Measurements from ENCODE around the gene HNF4A.
A peak's percentile ranks its signal among the peaks of the same experiment; 100 is the strongest.

The HNF4A gene

DNA sequence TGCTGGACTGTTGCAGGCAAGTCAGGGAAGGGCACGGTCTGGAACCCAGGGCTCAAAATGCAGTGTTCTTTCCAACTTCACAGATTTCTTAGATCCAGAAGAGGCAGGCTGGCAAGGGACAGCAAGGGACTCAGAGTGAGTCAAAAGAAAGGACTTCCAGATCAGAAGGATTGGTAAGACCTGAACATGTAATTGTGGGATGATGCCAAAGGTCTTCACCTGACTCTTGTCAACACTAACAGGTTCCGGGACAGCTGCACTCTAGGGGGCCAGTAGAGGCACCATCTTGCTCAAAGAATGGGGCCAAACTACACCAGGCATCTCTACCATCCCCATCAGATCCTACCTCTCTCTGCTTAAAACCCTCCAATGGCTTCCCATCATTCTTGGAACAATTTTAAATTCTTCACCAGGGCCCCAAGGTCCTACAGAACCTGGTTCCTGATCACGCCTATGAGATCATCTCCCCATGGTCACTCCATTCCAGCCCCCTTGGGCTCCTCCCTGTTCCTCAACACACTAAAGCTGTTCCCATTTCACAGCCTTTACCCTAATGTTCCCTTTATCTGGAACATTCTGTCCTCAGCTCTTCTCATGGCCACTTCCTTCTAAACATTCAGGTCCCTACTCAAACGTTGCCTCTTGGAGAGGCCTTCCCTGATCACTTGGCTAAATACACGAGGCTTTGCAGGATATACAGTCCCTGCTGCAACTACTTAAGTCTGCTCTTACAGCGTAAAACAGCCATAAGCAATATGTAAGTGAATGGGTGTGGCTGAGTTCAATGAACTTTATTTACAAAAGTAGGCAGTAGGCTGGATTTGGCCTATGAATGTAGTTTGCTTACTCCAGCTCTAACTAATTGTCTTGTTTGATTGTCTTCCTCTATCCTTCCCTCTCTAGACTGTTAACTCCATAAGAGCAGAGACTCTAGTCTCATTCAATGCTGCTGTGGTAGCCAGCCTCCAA lies 90.5 kb downstream of the HNF4A start:
- Histone ChIP-seq H3K4me1 (ENCODE audit: control insufficient read depth in 1 of 2, insufficient read depth in 2 of 2, low read length in 2 of 2) (no peaks in the 10 kb centered on the region), H3K4me3 (ENCODE audit: low read depth in 1 of 2, low read length in 2 of 2) (no peak overlapping the region), H3K36me3 (ENCODE audit: control insufficient read depth in 1 of 2, insufficient read depth in 2 of 2, low read length in 2 of 2) (no peaks in the 10 kb centered on the region), H3K27me3 (ENCODE audit: low read depth, low read length) (no peaks in the 10 kb centered on the region), H3K27ac (ENCODE audit: low read length) (peak overlapping the region; percentile 49), H3K9me3 (ENCODE audit: control insufficient read depth in 1 of 2, low read length in 2 of 2) (peaks cover 0 to 6% of the 10 kb centered on the region in 2 donors)

DNA sequence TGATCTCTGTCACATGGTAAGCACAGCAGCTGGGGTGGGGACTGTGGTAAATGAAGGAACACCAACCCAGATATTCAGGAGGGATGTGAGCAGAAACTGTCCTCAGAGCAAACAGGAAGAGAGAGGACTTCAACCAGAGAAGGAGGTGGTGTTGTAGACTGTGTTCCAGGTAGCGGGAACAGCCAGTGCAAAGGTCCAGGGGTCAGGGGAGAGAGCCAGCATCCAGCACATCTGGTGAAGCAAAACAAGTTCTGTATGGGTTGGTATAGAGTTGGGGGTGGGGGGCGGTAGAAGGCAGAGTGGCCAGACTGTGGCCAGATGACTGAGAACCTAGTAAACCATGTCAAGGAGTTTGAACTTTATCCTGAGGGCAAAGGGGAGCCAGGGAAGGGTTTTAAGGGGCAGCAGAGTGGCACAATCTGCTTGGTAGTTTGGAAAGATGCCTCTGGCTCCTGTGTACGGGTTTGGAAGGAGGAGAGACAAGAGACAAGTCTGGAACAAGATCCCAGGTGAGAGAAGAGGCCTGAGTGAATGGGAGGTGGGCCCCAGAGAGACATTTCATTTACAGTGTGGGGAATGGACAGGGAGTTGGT lies 92.4 kb downstream of the HNF4A start:
- Histone ChIP-seq H3K9me3 (ENCODE audit: control insufficient read depth in 1 of 2, low read length in 2 of 2) (peaks cover 0 to 6% of the 10 kb centered on the region in 2 donors), H3K27me3 (ENCODE audit: low read depth, low read length) (no peaks in the 10 kb centered on the region), H3K27ac (ENCODE audit: low read length) (no peak overlapping the region), H3K4me1 (ENCODE audit: control insufficient read depth in 1 of 2, insufficient read depth in 2 of 2, low read length in 2 of 2) (no peaks in the 10 kb centered on the region), H3K36me3 (ENCODE audit: control insufficient read depth in 1 of 2, insufficient read depth in 2 of 2, low read length in 2 of 2) (no peaks in the 10 kb centered on the region), H3K4me3 (ENCODE audit: low read depth in 1 of 2, low read length in 2 of 2) (no peak overlapping the region)

DNA sequence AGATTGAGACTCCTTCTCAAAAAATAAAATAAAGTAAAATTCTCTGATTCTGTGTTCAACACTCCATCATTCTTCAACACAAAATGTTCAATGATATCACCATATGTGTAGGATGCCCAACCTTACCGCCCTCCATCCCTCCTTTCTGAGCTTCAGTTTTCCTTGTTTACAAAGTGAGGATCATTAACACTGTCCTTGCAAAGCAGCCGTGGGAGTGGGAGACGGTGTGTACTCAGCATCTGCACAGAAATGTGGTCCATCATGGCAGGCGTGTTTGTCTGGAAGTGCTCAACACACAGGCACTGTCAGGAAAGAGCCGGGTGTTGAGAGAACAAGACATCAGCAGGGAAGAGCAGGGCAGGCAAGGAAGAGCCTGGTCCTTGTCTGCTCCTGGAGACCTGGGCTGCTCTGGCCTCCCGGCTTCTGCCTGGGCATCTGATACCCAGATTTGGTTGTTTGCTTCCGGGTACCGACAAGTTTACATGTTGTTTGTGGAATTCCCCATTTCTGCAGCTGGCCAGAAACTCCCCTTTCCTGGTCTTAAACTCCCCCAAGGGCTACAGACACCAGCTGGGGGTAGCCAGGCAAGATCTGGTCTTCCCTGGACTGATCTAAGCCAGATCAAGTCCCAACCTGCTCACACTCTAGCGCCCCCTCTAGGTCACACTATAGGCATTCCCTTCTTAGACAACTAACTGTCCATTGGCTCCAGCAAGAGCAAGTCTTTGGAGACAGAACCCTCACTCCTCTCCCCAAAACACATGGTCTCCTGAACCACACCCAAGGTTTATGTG lies 93.5 kb downstream of the HNF4A start:
- Histone ChIP-seq H3K27me3 (ENCODE audit: low read depth, low read length) (no peaks in the 10 kb centered on the region), H3K4me1 (ENCODE audit: control insufficient read depth in 1 of 2, insufficient read depth in 2 of 2, low read length in 2 of 2) (no peaks in the 10 kb centered on the region), H3K9me3 (ENCODE audit: control insufficient read depth in 1 of 2, low read length in 2 of 2) (peaks cover 0 to 6% of the 10 kb centered on the region in 2 donors), H3K36me3 (ENCODE audit: control insufficient read depth in 1 of 2, insufficient read depth in 2 of 2, low read length in 2 of 2) (no peaks in the 10 kb centered on the region), H3K4me3 (ENCODE audit: low read depth in 1 of 2, low read length in 2 of 2) (no peak overlapping the region), H3K27ac (ENCODE audit: low read length) (no peak overlapping the region)

DNA sequence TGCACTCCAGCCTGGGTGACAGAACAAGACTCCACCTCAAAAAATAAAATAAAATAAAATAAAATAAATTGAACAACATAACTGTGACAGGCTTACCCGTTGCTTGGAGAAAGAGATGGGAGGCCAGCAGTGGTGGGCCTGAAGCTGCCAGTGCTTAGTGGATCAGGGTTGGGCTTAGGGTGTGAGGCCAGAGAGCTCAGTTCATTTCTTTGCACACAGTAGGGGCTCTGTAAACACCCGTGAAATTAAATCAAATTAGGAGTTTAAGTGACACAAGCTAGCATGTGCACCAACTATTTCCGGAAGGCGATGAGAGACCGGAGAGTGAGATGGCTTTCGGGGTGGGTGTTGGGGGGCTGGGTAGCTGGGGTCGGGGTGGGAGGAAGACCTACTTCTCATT lies 94.4 kb downstream of the HNF4A start:
- Histone ChIP-seq H3K27me3 (ENCODE audit: low read depth, low read length) (no peaks in the 10 kb centered on the region), H3K27ac (ENCODE audit: low read length) (no peak overlapping the region), H3K9me3 (ENCODE audit: control insufficient read depth in 1 of 2, low read length in 2 of 2) (peaks cover 0 to 6% of the 10 kb centered on the region in 2 donors), H3K4me3 (ENCODE audit: low read depth in 1 of 2, low read length in 2 of 2) (no peak overlapping the region), H3K4me1 (ENCODE audit: control insufficient read depth in 1 of 2, insufficient read depth in 2 of 2, low read length in 2 of 2) (no peaks in the 10 kb centered on the region), H3K36me3 (ENCODE audit: control insufficient read depth in 1 of 2, insufficient read depth in 2 of 2, low read length in 2 of 2) (no peaks in the 10 kb centered on the region)

- Histone ChIP-seq H3K27me3 (ENCODE audit: low read depth, low read length) (no peaks in the 10 kb centered on the region), H3K4me3 (ENCODE audit: low read depth in 1 of 2, low read length in 2 of 2) (no peak overlapping the region), H3K4me1 (ENCODE audit: control insufficient read depth in 1 of 2, insufficient read depth in 2 of 2, low read length in 2 of 2) (no peaks in the 10 kb centered on the region), H3K36me3 (ENCODE audit: control insufficient read depth in 1 of 2, insufficient read depth in 2 of 2, low read length in 2 of 2) (no peaks in the 10 kb centered on the region), H3K9me3 (ENCODE audit: control insufficient read depth in 1 of 2, low read length in 2 of 2) (peaks cover 0 to 6% of the 10 kb centered on the region in 2 donors), H3K27ac (ENCODE audit: low read length) (no peak overlapping the region)
Measured at GRCh38 chr20:44450281-44450889, 94.9 kb downstream of the HNF4A start.

- no peaks in the 10 kb centered on the region for H3K4me1 ChIP-seq (ENCODE audit: control insufficient read depth in 1 of 2, insufficient read depth in 2 of 2, low read length in 2 of 2)
- peaks cover 0 to 6% of the 10 kb centered on the region in 2 donors for H3K9me3 ChIP-seq (ENCODE audit: control insufficient read depth in 1 of 2, low read length in 2 of 2)
- H3K36me3 ChIP-seq (ENCODE audit: control insufficient read depth in 1 of 2, insufficient read depth in 2 of 2, low read length in 2 of 2), result no peaks in the 10 kb centered on the region
- no peak overlapping the region for H3K4me3 ChIP-seq (ENCODE audit: low read depth in 1 of 2, low read length in 2 of 2)
- H3K27ac ChIP-seq (ENCODE audit: low read length), result no peak overlapping the region
- no peaks in the 10 kb centered on the region for H3K27me3 ChIP-seq (ENCODE audit: low read depth, low read length)
Measured at GRCh38 chr20:44450903-44451450, 95.5 kb downstream of the HNF4A start.

DNA sequence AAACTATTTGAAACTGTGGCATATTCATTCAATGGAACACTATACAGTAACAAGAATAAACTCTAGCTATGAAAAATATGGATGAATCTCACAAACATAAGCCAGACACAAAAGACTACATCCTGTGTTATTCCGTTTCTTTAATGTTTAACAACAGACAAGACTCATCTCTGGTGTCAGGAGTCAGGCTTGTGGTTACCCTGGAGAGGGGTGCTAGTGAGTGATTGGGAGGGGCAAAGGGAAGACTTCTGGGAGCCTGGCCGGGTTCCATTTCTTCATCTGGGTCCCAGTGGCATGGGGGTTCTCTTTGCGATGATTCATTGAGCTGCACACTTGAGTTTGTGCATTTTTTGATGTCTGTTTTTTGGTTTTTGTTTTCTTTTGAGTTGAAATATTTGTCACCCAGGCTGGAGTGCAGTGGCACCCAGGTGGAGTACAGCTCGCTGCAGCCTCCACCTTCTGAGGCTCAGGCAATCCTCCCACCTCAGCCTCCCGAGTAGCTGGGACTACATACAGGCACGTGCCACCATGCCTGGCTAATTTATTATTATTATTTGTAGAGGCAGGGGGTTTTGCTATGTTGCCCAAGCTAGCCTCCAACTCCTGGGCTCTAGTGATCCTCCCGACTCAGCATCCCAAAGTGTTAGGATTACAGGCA lies 98.9 kb downstream of the HNF4A start:
- Histone ChIP-seq H3K36me3 (ENCODE audit: control insufficient read depth in 1 of 2, insufficient read depth in 2 of 2, low read length in 2 of 2) (no peaks in the 10 kb centered on the region), H3K27ac (ENCODE audit: low read length) (no peak overlapping the region), H3K4me1 (ENCODE audit: control insufficient read depth in 1 of 2, insufficient read depth in 2 of 2, low read length in 2 of 2) (no peaks in the 10 kb centered on the region), H3K4me3 (ENCODE audit: low read depth in 1 of 2, low read length in 2 of 2) (no peak overlapping the region), H3K9me3 (ENCODE audit: control insufficient read depth in 1 of 2, low read length in 2 of 2) (no peaks in the 10 kb centered on the region), H3K27me3 (ENCODE audit: low read depth, low read length) (no peaks in the 10 kb centered on the region)

GRCh38 chr20:44455126-44455525 lies 99.6 kb downstream of the HNF4A start:
- Histone ChIP-seq H3K4me1 (ENCODE audit: control insufficient read depth in 1 of 2, insufficient read depth in 2 of 2, low read length in 2 of 2) (no peaks in the 10 kb centered on the region), H3K4me3 (ENCODE audit: low read depth in 1 of 2, low read length in 2 of 2) (no peak overlapping the region), H3K27me3 (ENCODE audit: low read depth, low read length) (no peaks in the 10 kb centered on the region), H3K9me3 (ENCODE audit: control insufficient read depth in 1 of 2, low read length in 2 of 2) (no peaks in the 10 kb centered on the region), H3K36me3 (ENCODE audit: control insufficient read depth in 1 of 2, insufficient read depth in 2 of 2, low read length in 2 of 2) (no peaks in the 10 kb centered on the region), H3K27ac (ENCODE audit: low read length) (no peak overlapping the region)

- Histone ChIP-seq H3K27ac (ENCODE audit: low read length) (no peak overlapping the region), H3K9me3 (ENCODE audit: control insufficient read depth in 1 of 2, low read length in 2 of 2) (no peaks in the 10 kb centered on the region), H3K4me1 (ENCODE audit: control insufficient read depth in 1 of 2, insufficient read depth in 2 of 2, low read length in 2 of 2) (no peaks in the 10 kb centered on the region), H3K36me3 (ENCODE audit: control insufficient read depth in 1 of 2, insufficient read depth in 2 of 2, low read length in 2 of 2) (no peaks in the 10 kb centered on the region), H3K27me3 (ENCODE audit: low read depth, low read length) (no peaks in the 10 kb centered on the region), H3K4me3 (ENCODE audit: low read depth in 1 of 2, low read length in 2 of 2) (no peak overlapping the region)
Measured at GRCh38 chr20:44456611-44457010, 101.1 kb downstream of the HNF4A start.

DNA sequence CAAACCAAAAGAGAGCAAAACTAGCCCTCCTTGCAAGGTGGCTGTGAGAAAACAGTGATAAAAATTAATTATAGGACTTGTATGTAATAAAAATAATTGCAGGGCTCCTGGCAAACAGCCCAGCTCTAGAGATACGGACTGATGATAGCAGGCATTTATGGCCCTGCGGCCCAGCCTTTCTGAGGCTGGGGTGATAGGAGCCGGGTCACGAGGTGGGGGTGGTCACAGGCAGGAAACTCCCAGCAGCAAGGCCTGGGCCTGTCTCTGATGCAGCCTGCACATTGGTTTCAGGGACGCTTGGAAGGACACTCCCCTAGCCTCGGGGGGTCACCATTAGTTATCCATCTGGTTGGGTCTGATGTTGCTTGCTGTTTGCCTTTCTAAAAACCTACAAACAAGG lies 101.5 kb downstream of the HNF4A start:
- Histone ChIP-seq H3K27ac (ENCODE audit: low read length) (no peak overlapping the region), H3K27me3 (ENCODE audit: low read depth, low read length) (no peaks in the 10 kb centered on the region), H3K9me3 (ENCODE audit: control insufficient read depth in 1 of 2, low read length in 2 of 2) (no peaks in the 10 kb centered on the region)

More for the DNA sequence above, 101.5 kb downstream of the HNF4A start:
- Histone ChIP-seq H3K4me1 (ENCODE audit: control insufficient read depth in 1 of 2, insufficient read depth in 2 of 2, low read length in 2 of 2) (no peaks in the 10 kb centered on the region), H3K4me3 (ENCODE audit: low read depth in 1 of 2, low read length in 2 of 2) (no peak overlapping the region), H3K36me3 (ENCODE audit: control insufficient read depth in 1 of 2, insufficient read depth in 2 of 2, low read length in 2 of 2) (no peaks in the 10 kb centered on the region)
